GM08714 (cell line): Measurements from ENCODE around the gene ATP5PB.

Experiments used
- H3K4me3 ChIP-seq: fragments of 200-500 bp; sonication (Bioruptor generic); 2 replicates; pipeline ENCODE4 v1.5.1; 2014; ENCODE audit warnings: mild to moderate bottlenecking, low read length, inconsistent platforms
- ZNF274 ChIP-seq: IDR thresholded peaks from 2 replicates; pipeline ENCODE4 v1.6.1; 2012; ENCODE audit warnings: mild to moderate bottlenecking, low read depth, low read length

ATP5PB gene

DNA sequence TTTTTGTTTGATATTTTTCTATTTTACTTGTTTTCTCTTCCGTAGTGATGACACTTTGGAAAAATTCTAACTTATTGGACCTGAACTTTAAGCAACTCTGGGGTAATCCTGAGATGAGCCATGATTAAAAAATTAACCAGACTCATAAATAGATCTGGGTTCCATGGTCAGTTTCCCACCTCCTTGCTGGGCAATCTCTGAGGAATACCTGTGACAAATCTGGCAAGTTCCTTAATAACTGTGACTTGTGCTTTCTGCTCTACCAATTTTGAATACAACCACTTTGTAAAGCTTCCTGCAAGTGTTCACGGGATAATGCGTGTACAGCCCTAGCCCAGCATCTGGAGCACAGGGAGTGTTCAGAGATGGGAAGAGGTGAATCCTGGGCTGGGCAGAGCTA, 25.0 kb upstream of the ATP5PB start:
- no peak overlapping the region for H3K4me3 ChIP-seq
- TF ChIP-seq ZNF274: no peak

DNA sequence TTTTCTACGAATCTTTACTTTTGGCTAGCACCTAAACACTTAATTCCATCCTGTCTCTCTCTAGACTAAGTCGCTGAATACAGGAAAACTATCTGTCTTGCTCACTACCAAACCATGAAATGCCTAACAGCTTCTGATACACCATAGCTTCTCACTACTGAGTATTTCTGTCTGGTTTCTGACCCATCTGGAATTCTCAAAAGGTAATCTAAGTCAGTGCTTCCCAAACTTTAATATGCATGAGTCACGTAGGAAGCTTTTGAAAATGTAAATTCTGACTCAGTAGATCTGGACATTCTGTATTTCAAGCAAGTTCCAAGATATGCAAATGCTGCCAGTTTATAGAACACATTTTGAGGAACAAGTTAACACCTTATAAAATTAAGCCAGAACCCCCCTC, 12.5 kb upstream of the ATP5PB start:
- TF ChIP-seq ZNF274: no peak
- no peak overlapping the region for H3K4me3 ChIP-seq

- TF ChIP-seq ZNF274: no peak
These were observed 9.6 kb upstream of the ATP5PB start for GRCh38 chr1:111439461-111440351.

DNA sequence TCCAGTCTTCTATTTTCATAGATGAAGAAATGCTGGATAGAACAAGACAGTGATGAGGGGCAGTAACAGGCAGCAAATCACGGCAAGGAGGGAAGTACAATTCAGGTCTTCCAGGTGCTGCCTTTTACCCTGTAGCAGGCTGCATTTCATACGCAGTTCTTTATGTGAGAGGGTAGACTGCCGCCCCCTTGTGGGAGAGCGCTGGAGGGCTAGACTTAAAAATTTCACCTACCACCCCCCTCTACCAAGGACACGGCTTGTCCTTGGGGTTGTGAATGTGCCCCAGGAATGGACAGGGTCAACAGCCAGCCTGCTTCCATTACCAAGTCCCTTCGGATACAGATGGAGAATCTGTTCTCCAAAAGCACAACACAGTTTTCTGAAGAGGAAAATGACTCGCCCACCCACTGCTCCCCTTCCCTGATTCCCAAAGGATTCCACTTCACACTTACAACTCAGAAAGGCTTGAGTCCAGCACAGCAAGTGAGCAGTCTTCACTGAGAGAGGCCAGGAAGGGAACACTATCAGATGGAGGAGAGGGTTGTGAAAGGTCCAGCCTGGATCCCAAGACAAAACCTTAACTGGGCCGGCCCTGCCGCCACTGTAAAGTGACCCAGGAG, 7.6 kb upstream of the ATP5PB start:
- no peak overlapping the region for H3K4me3 ChIP-seq
- TF ChIP-seq ZNF274: no peak

More at GRCh38 chr1:111439461-111440351, 9.6 kb upstream of the ATP5PB start:
- no peak overlapping the region for H3K4me3 ChIP-seq

DNA sequence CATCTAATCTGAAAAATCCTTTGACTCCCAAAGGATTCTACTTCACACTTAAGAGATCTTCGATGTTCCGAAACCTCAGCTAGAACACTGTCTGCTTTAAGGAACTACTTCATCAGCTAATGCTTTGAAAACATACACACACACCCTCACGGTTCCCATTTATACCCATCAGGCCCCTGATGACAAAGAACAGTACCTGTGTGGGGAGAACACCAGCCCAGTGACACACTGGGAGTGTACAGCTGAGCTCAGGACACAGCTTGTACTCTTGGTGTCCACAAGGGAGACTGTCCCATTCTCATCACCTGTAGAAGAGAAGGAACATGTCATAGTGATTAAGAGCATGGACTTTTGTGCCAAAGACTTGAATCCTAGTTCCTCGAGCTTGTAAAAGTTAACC, 6.8 kb upstream of the ATP5PB start:
- no peak for TF ChIP-seq ZNF274
- H3K4me3 ChIP-seq: no peak overlapping the region

GRCh38 chr1:111444031-111444430, 5.2 kb upstream of the ATP5PB start:
- TF ChIP-seq ZNF274: no peak
- H3K4me3 ChIP-seq: no peak overlapping the region

DNA sequence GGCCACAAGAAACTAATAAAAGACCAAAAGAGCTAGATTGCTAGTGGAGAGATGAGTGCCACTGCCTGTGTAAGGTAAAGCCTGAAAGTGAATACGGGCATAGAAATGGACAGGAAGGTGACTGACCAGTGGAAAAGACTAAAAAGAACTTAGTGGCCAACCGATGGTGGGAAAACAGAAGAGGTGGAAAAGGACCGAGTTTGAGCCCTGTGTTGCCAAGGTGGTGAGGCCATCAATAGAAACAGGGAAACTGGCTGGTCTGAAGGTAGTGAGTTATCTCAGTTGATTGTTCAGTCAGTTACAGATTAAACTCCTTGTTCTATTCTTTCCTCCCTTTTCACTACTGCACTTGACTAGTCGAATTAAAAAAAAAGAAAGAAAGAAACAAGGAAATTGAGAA, 2.7 kb upstream of the ATP5PB start:
- H3K4me3 ChIP-seq: no peak overlapping the region
- no peak for TF ChIP-seq ZNF274

GRCh38 chr1:111446967-111447892, 2.0 kb upstream of the ATP5PB start:
- no peak for TF ChIP-seq ZNF274
- H3K4me3 ChIP-seq: peak overlapping the region; percentile 80

GRCh38 chr1:111448482-111448917, 764 bp upstream of the ATP5PB start:
- peak overlapping the region; percentile 80 for H3K4me3 ChIP-seq
- TF ChIP-seq ZNF274: no peak

DNA sequence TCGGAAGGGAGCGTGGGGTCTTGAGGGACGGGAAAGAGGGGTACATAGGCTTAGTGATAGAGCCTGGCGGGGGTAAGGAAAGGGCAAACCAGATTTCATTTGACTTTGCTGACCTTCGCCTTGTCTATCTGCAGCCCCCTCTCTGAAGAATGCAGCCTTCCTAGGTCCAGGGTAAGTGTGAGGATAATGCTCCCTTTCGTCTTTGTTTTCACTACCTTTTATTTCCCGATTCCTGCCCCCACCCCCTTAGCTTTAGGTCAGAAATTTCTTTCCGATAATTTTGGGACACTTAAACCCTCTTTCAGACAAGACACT, 396 bp downstream of the ATP5PB start:
- no peak for TF ChIP-seq ZNF274
- peak overlapping the region; percentile 95 for H3K4me3 ChIP-seq

DNA sequence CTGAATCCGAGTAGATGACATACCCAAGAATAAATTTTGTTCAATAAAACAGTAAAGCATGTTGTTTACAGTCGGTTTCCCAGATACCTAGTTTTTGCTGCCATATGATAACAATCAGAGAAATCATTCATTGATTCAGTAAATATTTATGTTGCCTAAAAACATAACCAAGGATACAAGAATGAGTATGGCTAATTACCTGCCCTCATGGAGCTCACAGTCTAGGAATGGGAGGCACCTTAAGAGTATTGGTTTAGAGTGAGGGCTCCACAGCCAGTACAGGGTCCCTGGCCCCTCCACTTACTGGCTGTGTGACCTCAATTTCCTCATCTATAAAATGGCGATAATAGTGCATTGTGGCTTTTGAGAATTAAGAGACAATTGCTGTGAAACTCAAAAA, 921 bp downstream of the ATP5PB start:
- H3K4me3 ChIP-seq: peak overlapping the region; percentile 95
- TF ChIP-seq ZNF274: no peak

DNA sequence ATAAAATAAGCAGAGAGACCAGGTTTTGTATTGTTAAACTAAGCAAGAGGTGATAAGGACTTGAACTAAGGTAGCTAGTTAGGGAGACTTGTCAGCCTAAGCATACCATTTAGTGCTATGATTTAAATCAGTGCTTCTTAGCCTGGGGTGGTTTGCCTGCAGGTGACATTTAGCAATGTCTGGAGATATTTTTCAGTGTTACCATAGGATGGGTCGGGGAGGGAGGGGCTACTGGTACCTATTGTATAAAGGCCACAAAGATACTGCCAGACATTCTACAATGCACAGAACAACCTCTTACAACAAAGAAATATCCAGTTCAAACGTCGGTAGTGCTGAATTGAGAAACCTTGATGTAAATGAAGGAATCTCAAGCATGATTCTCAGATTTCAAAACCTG, 3.3 kb downstream of the ATP5PB start:
- H3K4me3 ChIP-seq: no peak overlapping the region
- TF ChIP-seq ZNF274: no peak

- TF ChIP-seq ZNF274: no peak
These were observed 4.4 kb downstream of the ATP5PB start for GRCh38 chr1:111453706-111454105.

GRCh38 chr1:111454859-111455641, 5.8 kb downstream of the ATP5PB start:
- no peak for TF ChIP-seq ZNF274
- H3K4me3 ChIP-seq: no peak overlapping the region

More at GRCh38 chr1:111453706-111454105, 4.4 kb downstream of the ATP5PB start:
- no peak overlapping the region for H3K4me3 ChIP-seq
